Endothelial cell of umbilical vein (primary cell): ENCODE results near the gene TMEM203. TPM values are rescaled to one million over a fixed set of nuclear protein-coding genes. Genes with fewer than 3 reads are reported as not detected.

Experiments used
- BruUV-seq: library from RNA; stranded (reverse); fragments of 400-500 nt; replicated peaks from 2 replicates; lab custom pipeline; 2021; lab: Mats Ljungman, UMichigan
- CTCF ChIA-PET: fragments of 300-600, 350-600 bp; sonication (Branson Sonifier 250); formaldehyde crosslinking; loops from one replicate; lab custom pipeline; 2021; ENCODE audit warnings: antibody characterized with exemption, inconsistent platforms; lab: Charles Lee
- POLR2A ChIA-PET: fragments of 300-600, 350-600 bp; sonication (Branson Sonifier 250); formaldehyde crosslinking; loops from one replicate; lab custom pipeline; 2021; ENCODE audit warnings: antibody characterized with exemption, inconsistent platforms; lab: Charles Lee
- DNase-seq: peaks from one replicate; pipeline ENCODE4 v3.0.0-alpha.2; 2011; ENCODE audit warnings: low read depth, low spot score
- FAIRE-seq: peaks from 2 replicates; lab custom pipeline; 2011; peaks lifted over from hg19 to GRCh38; lab: Jason Lieb, UNC
- H2AFZ ChIP-seq: 2 replicates; pipeline ENCODE4 v1.6.0; 2012; ENCODE audit warnings: low read depth, low read length, control low read depth, inconsistent platforms
- H3K27ac ChIP-seq: 2 replicates; pipeline ENCODE4 v1.5.1; 2011; ENCODE audit warnings: low read depth, mild to moderate bottlenecking, control low read depth, low read length, moderate library complexity; ENCODE audit not compliant: insufficient read depth
- H3K27me3 ChIP-seq, 2 experiments: 2 replicates each; pipeline versions ENCODE4 v1.6.0 to v1.6.1; 2011; ENCODE audit warnings: low read length in 2 of 2, mixed read lengths in 1 of 2; ENCODE audit not compliant: control insufficient read depth in 2 of 2, insufficient read depth in 2 of 2
- H3K36me3 ChIP-seq, 2 experiments: 2 replicates in 1 of 2; 3 replicates in 1 of 2; pipeline ENCODE4 v1.5.1; 2011; ENCODE audit warnings: low read length in 2 of 2, mild to moderate bottlenecking in 1 of 2, moderate library complexity in 1 of 2; ENCODE audit not compliant: control insufficient read depth in 2 of 2, insufficient read depth in 2 of 2; ENCODE audit errors: extremely low read depth in 1 of 2
- H3K4me1 ChIP-seq: 3 replicates; pipeline ENCODE4 v1.5.1; 2011; ENCODE audit warnings: mild to moderate bottlenecking, low read length; ENCODE audit not compliant: control insufficient read depth, insufficient read depth; ENCODE audit errors: extremely low read depth
- H3K4me2 ChIP-seq: 2 replicates; pipeline ENCODE4 v1.6.1; 2011; ENCODE audit warnings: low read length, control low read depth, mixed read lengths; ENCODE audit not compliant: insufficient read depth
- H3K4me3 ChIP-seq, 3 experiments: fragments of 200-600 bp in 1 of 3; sonication (generic), shearing (Covaris generic) in 1 of 3; replicated peaks in 1 of 3; 2 replicates each; pipeline ENCODE4 v1.5.1; 2011 to 2016; ENCODE audit warnings: control low read depth in 3 of 3, low read length in 3 of 3, mild to moderate bottlenecking in 2 of 3, inconsistent platforms in 1 of 3, low read depth in 1 of 3, moderate library complexity in 1 of 3; ENCODE audit not compliant: insufficient read depth in 1 of 3
- H3K79me2 ChIP-seq: 2 replicates; pipeline ENCODE4 v1.6.0; 2012; ENCODE audit warnings: low read length, inconsistent platforms; ENCODE audit not compliant: control insufficient read depth, insufficient read depth
- H3K9ac ChIP-seq: replicated peaks from 2 replicates; pipeline ENCODE3; 2011; ENCODE audit warnings: low read length, control low read depth; ENCODE audit not compliant: insufficient read depth; ENCODE audit errors: extremely low read depth
- H3K9me1 ChIP-seq: replicated peaks from 3 replicates; pipeline ENCODE4 v1.6.0; 2011; ENCODE audit warnings: mild to moderate bottlenecking, low read length; ENCODE audit not compliant: control insufficient read depth, insufficient read depth; ENCODE audit errors: extremely low read depth
- H3K9me3 ChIP-seq: replicated peaks from 2 replicates; pipeline ENCODE4 v1.5.1; 2012; ENCODE audit warnings: low read length, inconsistent platforms; ENCODE audit not compliant: control insufficient read depth, insufficient read depth
- H4K20me1 ChIP-seq: replicated peaks from 2 replicates; pipeline ENCODE3; 2011; ENCODE audit warnings: mild to moderate bottlenecking, low read length; ENCODE audit not compliant: control insufficient read depth, insufficient read depth; ENCODE audit errors: extremely low read depth
- JUN ChIP-seq: IDR thresholded peaks from 2 replicates; pipeline ENCODE4 v1.6.1; 2011; ENCODE audit warnings: borderline replicate concordance, low read depth; ENCODE audit not compliant: insufficient read length, insufficient read depth
- POLR2AphosphoS5 ChIP-seq: IDR thresholded peaks from 2 replicates; pipeline ENCODE4 v1.6.1; 2012; ENCODE audit warnings: low read depth, mild to moderate bottlenecking, control low read depth, low read length, moderate library complexity; ENCODE audit not compliant: insufficient read depth
- dilution Hi-C: fragments of 300-500 bp; cut with MboI; formaldehyde crosslinking; loops from one replicate; pipeline ENCODE4 v1.15.0; 2019; ENCODE audit warnings: low sequenced_read_pairs; ENCODE audit not compliant: extremely low pct_ligation_motif_present
- intact Hi-C: fragments of 100-400 bp; cut with micrococcal nuclease; formaldehyde crosslinking; loops from one replicate; pipeline ENCODE4 v1.10.0; 2022
- polyA plus RNA-seq, 4 experiments: library from polyadenylated mRNA; depleted of rRNA in 3 of 4; stranded (reverse) in 3 of 4; unstranded in 1 of 4; fragments of >200 nt; gene quantifications; 2 replicates each; pipeline versions ENCODE4 v1.2.1 to v1.2.3, GENCODE V29; 2011 to 2012; ENCODE audit warnings: missing spikeins in 1 of 4
- total RNA-seq: library from RNA; stranded (reverse); gene quantifications from 2 replicates; pipeline ENCODE4 v1.2.3, GENCODE V29; 2021

The TMEM203 gene
- total and polyA plus RNA-seq, 2 donors (not counting 3 experiments of a cell fraction or from before 2014, with no cell fraction given): 29.6 to 39.8 TPM

GRCh38 chr9:137192448-137192780 is 13.0 kb downstream of the TMEM203 start:
- intact Hi-C loops: no loop called here
- TF ChIP-seq JUN: no peak
- no peak for DNase-seq
- POLR2A ChIA-PET: no interaction called here
- CTCF ChIA-PET: interaction anchor here (1.0 kb wide), 1 partner anchor 44 kb away, joined by 4 read pairs; no protein-coding TSS in a partner anchor
- Histone ChIP-seq H4K20me1 (no peaks in the 10 kb centered on the region), H3K4me1 (peaks cover 13% of the 10 kb centered on the region), H2AFZ (no peak overlapping the region), H3K9me3 (no peaks in the 10 kb centered on the region), H3K27ac (no peak overlapping the region), H3K36me3 (peaks cover 0 to 14% of the 10 kb centered on the region in 2 experiments), H3K9ac (no peak overlapping the region), H3K4me3 (no peak overlapping the region), H3K9me1 (no peaks in the 10 kb centered on the region), H3K27me3 (no peaks in the 10 kb centered on the region), H3K79me2 (peaks cover 19% of the 10 kb centered on the region), H3K4me2 (no peak overlapping the region)
- FAIRE-seq: no peak
- no TSS peak for BruUV-seq
- dilution Hi-C loops: no loop called here

GRCh38 chr9:137191691-137192447 is 13.6 kb downstream of the TMEM203 start:
- Histone ChIP-seq H3K36me3 (peaks cover 0 to 14% of the 10 kb centered on the region in 2 experiments), H3K27ac (no peak overlapping the region), H3K4me3 (no peak overlapping the region), H3K9me3 (no peaks in the 10 kb centered on the region), H3K4me2 (no peak overlapping the region), H3K4me1 (peaks cover 17% of the 10 kb centered on the region), H3K27me3 (no peaks in the 10 kb centered on the region), H4K20me1 (no peaks in the 10 kb centered on the region), H2AFZ (no peak overlapping the region), H3K9ac (no peak overlapping the region), H3K9me1 (no peaks in the 10 kb centered on the region), H3K79me2 (peaks cover 24% of the 10 kb centered on the region)
- BruUV-seq: no TSS peak
- TF ChIP-seq POLR2AphosphoS5 (no peak), JUN (no peak)
- no peak for DNase-seq
- ChIA-PET POLR2A (no interaction called here), CTCF (no interaction called here)
- intact Hi-C loops: no loop called here
- no peak for FAIRE-seq
- dilution Hi-C loops: no loop called here
